NCI-H510A treated with DMSO at 0.1 percent for 48 hours (cell line): Measurements from ENCODE around the gene P2RY11.

Experiments
- DNase-seq: peaks from one replicate; lab custom pipeline; 2025; lab: John Stamatoyannopoulos, UW

P2RY11 gene

DNA sequence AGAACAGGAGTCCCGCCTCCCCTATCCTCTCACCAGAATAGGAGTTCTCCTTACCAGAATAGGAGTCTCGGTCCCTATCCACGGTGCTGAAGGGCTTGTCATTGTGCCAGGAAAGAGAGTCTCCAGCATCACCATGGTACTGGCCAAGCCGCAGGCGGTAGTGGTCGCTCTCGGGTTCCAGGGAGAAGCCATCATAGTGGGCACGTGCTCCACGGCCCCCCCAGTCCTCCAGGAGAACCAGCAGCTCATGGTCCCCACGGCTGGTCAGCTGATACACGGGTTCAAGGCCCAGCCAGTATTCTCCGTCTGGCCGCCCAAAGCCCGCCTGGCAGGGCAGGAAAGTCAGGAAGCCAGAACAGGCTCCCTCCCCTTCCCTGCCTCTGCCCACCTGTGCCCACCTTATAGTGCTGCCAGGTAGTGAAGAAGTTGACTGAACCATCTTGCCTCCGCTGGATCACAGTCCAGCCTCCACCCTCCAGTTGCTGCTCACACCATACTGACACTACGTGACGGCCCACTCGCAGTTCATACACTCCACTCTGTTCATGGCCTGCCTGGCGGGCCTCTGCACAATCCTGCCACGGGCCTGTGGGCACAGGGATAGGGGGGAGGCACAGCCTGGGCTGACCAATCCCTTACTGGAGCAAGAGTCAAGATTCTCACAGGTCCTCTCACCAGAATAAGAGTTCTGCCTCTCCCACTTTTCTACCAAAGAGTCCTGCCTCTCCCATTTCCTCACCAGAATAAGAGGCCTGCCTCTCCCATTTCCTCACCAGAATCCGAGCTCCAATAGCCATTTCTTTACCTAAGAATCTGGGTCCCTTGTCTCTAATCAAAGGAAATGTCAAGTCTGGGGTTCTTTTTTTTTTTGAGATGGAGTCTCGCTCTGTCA, 18.0 kb upstream of the P2RY11 start:
- no peak for DNase-seq

DNA sequence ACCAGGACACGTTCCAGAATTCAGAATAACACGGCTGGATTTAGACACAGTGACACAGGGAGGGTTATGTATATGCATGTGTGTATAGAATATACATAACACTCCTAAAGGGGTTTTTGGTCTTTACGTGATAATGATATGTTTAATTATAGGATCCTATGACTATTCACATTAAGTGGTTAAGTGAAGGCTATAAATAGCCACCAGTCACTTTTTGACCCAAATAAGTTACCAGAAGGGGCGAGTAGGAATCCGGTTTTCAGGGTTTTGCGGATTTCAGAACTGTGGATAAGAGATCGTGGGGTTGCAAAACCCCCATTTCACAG, 15.9 kb upstream of the P2RY11 start:
- no peak for DNase-seq

DNA sequence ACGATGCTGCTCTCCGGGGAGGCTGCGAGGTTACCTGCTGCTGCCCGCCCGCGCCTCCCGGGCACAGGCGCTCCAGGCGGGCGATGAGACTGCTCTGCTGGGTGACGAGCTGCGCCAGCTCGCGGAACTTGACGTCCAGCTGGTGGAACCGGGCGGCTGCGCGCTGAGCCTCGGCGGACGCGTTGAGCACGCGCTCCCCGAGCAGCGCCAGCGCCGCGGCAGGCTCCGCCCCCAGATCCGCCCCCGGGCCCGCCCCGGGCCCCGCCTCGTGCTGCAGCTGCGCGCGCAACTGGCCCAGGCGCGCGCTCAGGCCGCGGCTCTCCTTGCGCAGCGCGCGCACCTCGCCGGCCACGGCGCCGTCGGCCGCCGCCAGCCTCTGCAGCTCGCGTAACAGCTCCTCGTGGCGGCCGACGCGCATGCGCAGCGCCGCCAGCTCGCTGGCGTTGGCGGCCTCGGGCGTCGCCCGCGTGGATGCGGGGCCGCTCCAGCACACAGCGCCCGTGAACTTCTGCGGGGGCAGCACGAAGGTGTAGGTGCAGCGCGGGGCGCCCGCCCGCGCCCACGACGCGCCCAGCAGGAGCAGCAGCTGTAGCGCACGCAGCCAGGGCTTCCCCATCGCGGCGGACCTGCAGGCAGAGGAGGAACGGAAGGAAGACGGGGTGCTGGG, 15.4 kb upstream of the P2RY11 start:
- DNase-seq = peak; percentile 63

DNA sequence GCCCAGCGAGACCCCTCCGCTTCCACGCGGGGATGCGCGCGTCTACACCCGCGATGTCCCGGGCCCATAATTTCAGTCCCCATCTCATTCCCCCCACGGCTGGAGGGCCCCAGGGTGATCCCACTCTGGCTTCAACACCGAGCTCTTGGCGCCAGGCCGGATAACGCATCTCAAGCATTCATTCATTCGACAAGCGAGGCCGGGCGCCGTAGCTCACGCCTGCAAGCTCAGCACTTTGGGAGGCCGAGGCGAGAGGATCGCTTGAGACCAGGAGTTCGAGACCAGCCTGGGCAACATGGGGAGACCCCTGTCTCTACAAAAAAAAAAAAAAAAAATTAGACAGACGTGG, 14.9 kb upstream of the P2RY11 start:
- no peak for DNase-seq

DNA sequence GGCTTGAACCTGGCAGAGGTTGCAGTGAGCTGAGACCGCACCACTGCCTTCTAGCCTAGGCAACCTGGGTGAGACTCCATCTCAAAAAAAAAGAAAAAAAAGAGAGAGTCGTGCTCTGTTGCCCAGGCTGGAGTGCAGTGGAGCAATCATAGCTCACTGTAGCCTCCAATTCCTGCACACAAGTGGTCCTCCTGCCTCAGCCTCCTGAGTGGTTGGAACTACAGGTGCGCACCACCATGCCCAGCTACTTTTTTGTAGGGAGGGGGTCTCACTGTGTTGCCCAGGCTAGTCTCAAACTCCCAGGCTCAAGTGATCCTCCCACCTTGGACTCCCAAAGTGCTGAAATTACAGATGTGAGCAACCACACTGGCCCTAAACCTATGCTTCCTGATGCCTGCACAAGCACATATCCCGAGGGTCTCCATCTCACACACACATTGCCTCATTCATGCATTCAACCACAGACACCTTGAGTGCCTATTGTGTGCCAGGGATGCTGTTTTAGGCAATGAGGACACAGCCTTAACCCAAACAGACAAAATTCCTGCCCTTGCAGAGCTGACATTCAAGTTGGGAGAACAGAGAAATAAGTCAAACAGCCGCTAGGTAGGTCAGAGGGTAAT, 11.2 kb upstream of the P2RY11 start:
- DNase-seq = no peak

DNA sequence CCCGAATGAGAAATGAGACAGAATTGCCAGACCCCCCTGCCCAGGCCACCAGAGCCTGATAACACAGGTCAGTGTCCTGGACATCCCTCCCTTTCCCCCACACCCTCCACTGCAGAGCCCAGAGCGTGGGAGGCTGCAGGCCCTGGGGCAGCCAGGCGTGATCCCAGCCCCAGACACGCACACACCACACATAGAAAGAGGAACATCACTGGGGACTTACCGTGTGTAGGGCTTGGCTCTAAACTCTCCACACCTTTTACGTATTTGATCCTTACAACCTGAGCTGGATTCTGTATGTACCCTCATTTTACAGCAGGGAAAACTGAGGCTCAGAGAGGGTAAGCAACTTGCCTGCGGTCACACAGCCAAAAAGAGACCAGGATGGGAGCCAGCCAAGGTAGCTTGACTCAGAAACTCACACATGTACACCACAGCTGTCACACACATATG, 8.7 kb upstream of the P2RY11 start:
- no peak for DNase-seq

DNA sequence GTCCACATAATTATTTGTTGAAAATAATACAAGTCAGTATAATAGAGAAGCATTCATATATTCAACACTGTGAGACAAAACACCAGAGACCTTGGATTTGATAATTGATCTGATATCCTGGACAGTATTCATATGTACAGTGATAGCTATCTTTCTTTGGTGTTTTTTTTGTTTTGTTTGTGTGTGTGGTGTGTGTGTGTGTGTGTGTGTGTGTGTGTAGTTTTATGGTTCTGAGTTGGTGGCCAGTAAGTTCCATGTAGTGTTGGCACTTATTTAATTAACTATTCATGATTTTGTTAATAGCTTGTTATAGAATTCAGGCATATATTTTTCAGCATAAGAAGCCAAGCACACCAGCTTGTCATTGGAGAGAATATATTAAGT, 7.4 kb upstream of the P2RY11 start:
- DNase-seq = no peak

DNA sequence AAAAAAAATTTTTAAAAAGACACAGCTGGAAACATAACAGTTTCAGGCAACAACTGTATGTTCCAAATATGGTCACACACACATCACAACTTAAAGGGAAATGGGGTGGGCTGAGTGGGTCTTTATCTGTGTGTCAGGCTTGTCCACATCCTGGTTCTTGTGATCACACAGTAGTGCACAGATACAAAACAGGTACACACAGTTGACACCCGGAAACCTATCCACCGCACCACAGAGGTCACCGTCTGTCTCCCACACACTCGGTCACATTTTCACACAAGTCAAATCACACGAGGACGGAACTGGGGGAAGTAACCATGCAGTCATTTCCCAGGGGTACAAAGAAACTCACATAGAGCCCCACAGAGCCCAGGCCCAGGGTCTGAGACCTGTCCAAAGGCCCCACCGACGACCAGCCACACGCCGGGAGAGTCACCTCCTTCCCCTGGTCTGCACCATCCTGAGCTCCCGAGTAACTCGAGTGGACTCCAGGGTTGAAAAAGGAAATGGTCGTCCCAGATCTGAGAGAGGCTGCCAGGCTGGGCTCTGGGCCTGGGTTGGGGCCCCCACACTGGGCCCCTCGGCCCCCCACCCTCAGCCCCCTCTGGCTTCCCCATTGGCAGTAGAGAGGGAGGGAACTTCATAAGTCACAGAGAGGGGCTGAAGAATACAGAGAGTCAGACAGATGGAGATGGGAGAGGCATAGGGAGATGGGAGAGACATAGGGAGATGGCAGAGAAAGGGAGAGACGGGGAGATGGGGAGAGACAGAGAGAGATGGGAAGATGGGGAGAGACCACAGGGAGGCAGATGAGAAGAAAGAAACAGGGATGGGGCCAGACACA, 6.6 kb upstream of the P2RY11 start:
- DNase-seq = no peak

DNA sequence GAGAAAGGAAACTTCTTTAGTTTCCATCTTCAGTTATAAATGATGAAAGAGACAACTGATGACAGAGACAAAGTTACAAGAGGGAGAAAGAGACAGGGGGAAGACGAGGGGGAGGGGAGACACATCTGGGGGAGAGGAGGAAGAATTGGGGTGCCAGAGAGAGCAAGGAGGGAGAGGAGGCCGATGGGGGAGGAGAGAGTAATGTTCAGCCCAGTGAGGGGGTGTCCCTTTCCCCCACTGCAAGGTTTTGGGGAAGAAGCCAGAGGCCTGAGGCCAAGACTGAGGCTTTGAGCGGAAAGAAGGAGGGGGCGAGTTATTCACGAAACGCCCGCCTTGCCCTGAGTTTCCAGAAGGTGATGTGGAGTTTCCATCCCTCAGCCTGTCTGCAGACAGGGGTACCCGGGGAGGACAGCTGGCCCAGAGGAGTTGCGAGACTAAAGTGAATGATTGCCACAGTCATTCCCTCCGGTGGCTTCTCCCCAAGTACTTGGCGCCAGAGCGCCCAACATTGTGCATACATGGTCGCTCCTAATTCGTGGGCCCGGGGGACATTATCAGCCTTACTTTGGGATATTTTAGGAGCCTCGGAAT, 5.9 kb upstream of the P2RY11 start:
- no peak for DNase-seq

DNA sequence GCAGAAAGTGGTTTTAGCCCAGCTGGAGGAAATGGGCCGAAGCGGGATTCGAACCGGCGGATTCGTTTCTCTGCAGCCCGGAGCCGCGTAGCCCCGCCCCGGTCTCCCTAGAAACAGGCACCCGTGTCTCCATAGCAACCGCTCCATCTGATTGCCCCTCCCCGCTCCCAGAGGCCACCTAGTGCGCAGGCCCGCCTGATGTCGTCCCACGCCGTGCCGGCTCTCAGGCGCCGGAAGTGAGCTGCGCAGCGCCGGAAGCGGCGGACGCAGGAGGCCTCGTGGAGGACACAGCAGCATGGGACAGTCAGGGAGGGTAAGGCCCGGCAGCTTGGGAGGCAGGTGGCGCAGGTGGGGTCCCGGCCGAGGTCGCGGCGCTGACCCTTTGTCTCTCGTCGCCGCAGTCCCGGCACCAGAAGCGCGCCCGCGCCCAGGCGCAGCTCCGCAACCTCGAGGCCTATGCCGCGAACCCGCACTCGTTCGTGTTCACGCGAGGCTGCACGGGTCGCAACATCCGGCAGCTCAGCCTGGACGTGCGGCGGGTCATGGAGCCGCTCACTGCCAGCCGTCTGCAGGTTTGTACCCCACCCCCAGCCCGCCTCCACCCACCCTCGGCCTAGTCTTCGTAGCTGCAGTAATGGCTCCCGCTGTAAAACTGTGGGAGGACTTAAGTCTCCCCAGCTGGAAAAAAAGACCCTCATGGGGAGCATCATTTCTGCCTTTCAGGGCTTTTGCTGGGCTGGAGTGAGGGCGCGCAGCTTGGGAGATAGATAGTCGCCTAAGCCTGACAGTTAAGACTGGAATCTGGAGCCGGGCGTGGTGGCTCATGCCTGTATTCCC, 5.2 kb upstream of the P2RY11 start, which contains the start of gene PPAN:
PPAN (plus strand) TSS at position 263 of the 837 bp plus-strand sequence; CDS start at position 296, 33 bp downstream.
- DNase-seq = peak; percentile 93

DNA sequence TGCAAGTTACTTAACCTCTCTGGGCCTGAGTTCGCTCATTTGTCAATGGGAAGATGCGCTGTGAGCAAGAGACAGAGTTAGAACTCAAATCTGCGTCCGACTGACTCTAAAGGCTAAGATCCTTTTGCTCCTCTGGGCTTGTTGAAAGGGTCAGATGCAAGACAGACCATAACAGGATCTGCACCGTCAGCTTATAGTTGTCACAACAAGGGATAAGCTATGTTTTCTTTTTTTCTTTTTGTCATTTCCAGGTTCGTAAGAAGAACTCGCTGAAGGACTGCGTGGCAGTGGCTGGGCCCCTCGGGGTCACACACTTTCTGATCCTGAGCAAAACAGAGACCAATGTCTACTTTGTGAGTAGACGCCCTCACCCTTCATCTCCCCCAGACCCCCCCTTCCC, 4.2 kb upstream of the P2RY11 start:
- DNase-seq = no peak

DNA sequence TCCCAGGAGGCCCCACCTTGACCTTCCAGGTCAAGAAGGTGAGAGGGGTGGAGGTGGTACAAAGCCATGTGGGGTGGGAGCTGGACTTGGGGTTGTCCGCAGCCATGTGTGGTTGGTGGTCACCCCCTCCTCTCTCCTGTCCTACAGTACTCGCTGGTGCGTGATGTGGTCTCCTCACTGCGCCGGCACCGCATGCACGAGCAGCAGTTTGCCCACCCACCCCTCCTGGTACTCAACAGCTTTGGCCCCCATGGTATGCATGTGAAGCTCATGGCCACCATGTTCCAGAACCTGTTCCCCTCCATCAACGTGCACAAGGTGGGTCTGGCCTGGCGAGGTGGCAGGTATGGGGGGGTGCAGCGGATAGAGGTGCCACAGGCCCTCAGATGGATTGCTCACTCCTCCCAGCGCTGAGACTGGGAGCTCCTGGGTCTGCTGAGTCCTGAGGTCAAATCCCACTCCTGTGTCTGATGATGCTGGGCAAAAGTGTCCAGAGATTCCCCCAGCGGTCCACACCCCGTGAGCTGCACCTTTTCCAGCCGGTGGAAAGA, 3.6 kb upstream of the P2RY11 start:
- no peak for DNase-seq

DNA sequence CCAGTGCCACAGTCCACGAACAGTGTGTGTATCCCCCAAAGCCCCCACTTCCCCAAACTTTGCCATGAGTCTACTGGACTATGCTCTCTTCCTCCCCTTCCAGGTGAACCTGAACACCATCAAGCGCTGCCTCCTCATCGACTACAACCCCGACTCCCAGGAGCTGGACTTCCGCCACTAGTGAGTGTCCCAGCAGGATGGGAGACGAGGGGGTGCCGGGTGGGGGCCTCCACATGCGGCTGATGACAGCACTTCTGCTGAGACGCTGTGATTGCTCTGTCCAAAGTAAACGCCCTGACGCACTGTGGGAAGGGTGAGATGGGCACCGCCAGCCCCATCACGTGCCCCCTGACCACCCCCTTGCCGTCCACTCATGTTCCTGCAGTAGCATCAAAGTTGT, 2.0 kb upstream of the P2RY11 start:
- no peak for DNase-seq

DNA sequence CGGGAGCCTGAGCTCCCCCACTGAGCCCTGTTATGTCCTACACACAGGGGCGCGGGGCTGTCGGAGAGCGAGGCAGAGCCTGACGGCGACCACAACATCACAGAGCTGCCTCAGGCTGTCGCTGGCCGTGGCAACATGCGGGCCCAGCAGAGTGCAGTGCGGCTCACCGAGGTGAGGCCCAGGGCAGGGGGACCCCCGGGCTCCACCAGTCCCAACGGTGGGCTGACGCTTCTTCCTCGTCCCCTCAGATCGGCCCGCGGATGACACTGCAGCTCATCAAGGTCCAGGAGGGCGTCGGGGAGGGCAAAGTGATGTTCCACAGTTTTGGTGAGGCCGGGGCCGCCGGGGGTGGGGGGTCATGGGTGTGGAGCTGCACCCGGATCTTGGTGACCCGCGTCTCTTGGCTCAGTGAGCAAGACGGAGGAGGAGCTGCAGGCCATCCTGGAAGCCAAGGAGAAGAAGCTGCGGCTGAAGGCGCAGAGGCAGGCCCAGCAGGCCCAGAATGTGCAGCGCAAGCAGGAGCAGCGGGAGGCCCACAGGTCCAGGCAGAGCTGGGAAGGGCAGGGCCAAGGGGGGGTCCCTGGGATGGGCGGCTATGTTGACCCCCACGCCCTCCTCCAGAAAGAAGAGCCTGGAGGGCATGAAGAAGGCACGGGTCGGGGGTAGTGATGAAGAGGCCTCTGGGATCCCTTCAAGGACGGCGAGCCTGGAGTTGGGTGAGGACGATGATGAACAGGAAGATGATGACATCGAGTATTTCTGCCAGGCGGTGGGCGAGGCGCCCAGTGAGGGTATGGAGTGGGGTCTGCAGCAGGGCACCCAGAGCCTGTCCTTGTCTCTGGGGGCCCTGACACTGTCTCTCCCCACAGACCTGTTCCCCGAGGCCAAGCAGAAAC, 1.2 kb upstream of the P2RY11 start:
- no peak for DNase-seq

DNA sequence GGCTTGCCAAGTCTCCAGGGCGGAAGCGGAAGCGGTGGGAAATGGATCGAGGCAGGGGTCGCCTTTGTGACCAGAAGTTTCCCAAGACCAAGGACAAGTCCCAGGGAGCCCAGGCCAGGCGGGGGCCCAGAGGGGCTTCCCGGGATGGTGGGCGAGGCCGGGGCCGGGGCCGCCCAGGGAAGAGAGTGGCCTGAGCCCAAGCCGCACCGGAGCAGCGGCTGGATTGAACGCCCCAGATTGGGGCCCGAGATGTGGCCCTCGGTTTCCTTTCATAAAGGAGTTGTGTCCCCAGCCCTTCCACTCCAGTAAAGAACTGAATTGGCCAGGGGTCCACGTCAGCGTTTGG, 548 bp upstream of the P2RY11 start:
- no peak for DNase-seq

DNA sequence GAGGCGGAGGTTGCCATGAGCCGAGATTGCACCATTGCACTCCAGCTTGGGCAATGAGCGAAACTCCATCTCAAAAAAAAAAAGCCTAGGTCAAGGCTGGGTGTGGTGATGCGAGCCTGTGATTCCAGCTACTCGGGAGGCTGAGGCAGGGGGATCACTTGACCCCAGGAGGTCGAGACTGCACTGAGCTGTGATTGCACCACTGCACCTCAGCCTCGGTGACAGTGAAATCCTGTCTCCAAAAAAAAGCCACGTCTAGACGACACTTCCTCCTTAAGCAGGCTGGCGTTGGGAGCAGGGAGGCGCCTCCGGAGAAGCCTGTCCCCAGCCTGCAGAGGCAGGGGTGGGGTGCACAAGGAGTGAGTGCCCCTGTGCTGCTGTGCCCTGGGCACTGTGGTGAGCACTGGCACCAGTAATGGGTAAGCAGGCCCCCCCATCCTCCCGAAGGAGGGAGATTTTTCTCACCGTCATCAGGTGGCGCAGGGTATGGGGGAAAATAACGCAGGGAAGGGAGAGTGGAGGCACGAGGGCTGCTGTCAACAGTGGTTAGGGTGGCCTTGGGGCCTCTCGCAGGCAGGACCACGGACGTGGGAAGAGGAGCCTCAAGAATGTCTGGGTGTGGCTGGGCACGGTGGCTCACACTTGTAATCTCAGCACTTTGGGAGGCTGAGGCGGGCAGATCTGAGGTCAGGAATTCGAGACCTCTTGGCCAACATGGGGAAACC, 706 bp downstream of the P2RY11 start:
- no peak for DNase-seq

DNA sequence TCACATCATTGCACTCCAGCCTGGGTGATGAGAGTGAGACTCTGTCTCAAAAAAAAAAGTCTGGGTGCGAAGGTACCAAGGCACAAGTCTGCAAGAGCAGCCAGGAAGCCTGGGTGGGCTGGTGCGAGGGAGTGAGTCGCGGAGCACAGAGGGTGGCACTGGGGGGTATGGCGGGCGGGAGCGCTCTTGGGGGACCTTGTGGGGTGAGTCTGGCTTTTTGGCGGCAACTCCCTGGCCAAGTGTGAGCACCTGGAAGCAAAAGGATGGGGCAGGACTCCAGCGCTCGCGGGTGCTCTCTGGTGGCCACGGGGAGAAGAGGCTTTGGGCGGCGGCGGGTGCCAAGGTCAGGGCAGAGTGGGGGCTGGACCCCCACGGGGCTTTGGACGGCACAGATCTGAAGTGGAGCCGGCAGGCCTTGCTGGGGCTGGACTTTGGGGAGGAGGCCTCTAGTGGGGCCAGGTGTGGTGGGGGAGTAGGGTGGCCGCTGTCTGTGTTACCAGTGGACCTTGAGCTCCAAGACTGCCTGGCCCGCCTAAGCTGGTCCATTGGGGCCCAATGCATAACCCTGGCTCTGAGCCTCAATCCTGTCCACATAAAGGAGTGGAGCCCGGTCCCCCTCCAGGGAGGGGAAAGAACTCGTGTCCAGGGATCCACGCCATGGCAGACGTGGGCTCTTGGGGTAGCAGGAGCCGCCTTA, 1.6 kb downstream of the P2RY11 start:
- DNase-seq = peak; percentile 12

DNA sequence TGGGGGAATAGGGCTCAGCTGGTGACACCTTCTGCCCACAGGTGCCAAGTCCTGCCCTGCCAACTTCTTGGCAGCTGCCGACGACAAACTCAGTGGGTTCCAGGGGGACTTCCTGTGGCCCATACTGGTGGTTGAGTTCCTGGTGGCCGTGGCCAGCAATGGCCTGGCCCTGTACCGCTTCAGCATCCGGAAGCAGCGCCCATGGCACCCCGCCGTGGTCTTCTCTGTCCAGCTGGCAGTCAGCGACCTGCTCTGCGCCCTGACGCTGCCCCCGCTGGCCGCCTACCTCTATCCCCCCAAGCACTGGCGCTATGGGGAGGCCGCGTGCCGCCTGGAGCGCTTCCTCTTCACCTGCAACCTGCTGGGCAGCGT, 2.1 kb downstream of the P2RY11 start:
- no peak for DNase-seq
